CD4-positive, alpha-beta T cell (primary cell): ENCODE measurements around the gene IGLL1. TPM values are rescaled to one million over a fixed set of nuclear protein-coding genes. Genes with fewer than 3 reads are reported as not detected.

Experiments
- ATAC-seq: fragments of 200-7000 bp; cut with Tn5 transposase; one replicate; pipeline ENCODE4 v1.10.0; 2022; ENCODE audit warnings: mild to moderate bottlenecking; ENCODE audit not compliant: poor library complexity
- CTCF ChIA-PET: fragments of 350-600 bp; sonication (Branson Sonifier 250); formaldehyde crosslinking; loops from one replicate; lab custom pipeline; 2021; ENCODE audit warnings: antibody characterized with exemption, inconsistent platforms; lab: Charles Lee
- POLR2A ChIA-PET: fragments of 350-600 bp; sonication (Branson Sonifier 250); formaldehyde crosslinking; loops from one replicate; lab custom pipeline; 2021; ENCODE audit warnings: antibody characterized with exemption, inconsistent platforms; lab: Charles Lee
- DNase-seq, 14 experiments: peaks; one replicate each; pipeline ENCODE4 v3.0.0-alpha.2; 2013 to 2020; ENCODE audit warnings: mixed read lengths in 2 of 14
- H3K27ac ChIP-seq, 2 donors: one replicate each; pipeline versions ENCODE4 v1.5.1 to v1.7.0; 2013; ENCODE audit warnings: low read length in 2 of 2, low read depth in 1 of 2, mild to moderate bottlenecking in 1 of 2
- H3K27me3 ChIP-seq, 2 experiments: 1 replicate in 1 of 2; 2 replicates in 1 of 2; pipeline versions ENCODE4 v1.6.1 to v1.7.0; 2013; ENCODE audit warnings: low read length in 2 of 2, control low read depth in 1 of 2, mild to moderate bottlenecking in 1 of 2, moderate library complexity in 1 of 2; ENCODE audit not compliant: insufficient read depth in 2 of 2, control insufficient read depth in 1 of 2
- H3K36me3 ChIP-seq: one replicate; pipeline ENCODE4 v1.6.1; 2013; ENCODE audit warnings: low read length, control low read depth; ENCODE audit not compliant: insufficient read depth
- H3K4me1 ChIP-seq: one replicate; pipeline ENCODE4 v1.6.1; 2013; ENCODE audit warnings: low read length, control low read depth; ENCODE audit not compliant: insufficient read depth
- H3K4me3 ChIP-seq: one replicate; pipeline ENCODE4 v1.5.1; 2013; ENCODE audit warnings: mild to moderate bottlenecking, low read length, moderate library complexity
- H3K9me3 ChIP-seq, 2 experiments: 1 replicate in 1 of 2; 2 replicates in 1 of 2; pipeline versions ENCODE4 v1.6.1 to v1.7.0; 2013; ENCODE audit warnings: low read length in 2 of 2, mild to moderate bottlenecking in 2 of 2, control low read depth in 1 of 2, moderate library complexity in 1 of 2; ENCODE audit not compliant: control insufficient read depth in 1 of 2, insufficient read depth in 1 of 2
- H3K27ac Mint-ChIP-seq: one replicate; pipeline ENCODE4 v1.8.0; 2020; ENCODE audit warnings: mixed read lengths
- H3K27me3 Mint-ChIP-seq: one replicate; pipeline ENCODE4 v1.8.0; 2021; ENCODE audit warnings: mixed read lengths
- H3K36me3 Mint-ChIP-seq: one replicate; pipeline ENCODE4 v1.8.0; 2021; ENCODE audit warnings: low read depth, mixed read lengths
- H3K4me1 Mint-ChIP-seq: one replicate; pipeline ENCODE4 v1.8.0; 2021; ENCODE audit warnings: low read depth, mixed read lengths
- H3K4me3 Mint-ChIP-seq: one replicate; pipeline ENCODE4 v1.8.0; 2020; ENCODE audit warnings: mild to moderate bottlenecking, mixed read lengths
- H3K9me3 Mint-ChIP-seq: one replicate; pipeline ENCODE4 v1.8.0; 2020; ENCODE audit warnings: mixed read lengths
- CTCF ChIP-seq: fragments of 200-600 bp; IDR thresholded peaks from one replicate; pipeline ENCODE4 v1.8.0; 2022; ENCODE audit warnings: antibody characterized with exemption, mild to moderate bottlenecking
- intact Hi-C, 2 experiments: fragments of 100-400 bp; cut with DNase I in 1 of 2; cut with micrococcal nuclease in 1 of 2; formaldehyde crosslinking; loops; one replicate each; pipeline versions ENCODE4 v1.15.1 to v1.9.0; 2023 to 2025; cut with DNase I, micrococcal nuclease
- total RNA-seq, 174 experiments: library from RNA in 2 of 174; stranded (reverse) in 2 of 174; gene quantifications; one replicate each; pipeline ENCODE4 v1.2.3 and lab custom pipeline; 2021 to 2026

Gene IGLL1
- total RNA-seq, 2 experiments from 2014 or later: not detected

GRCh38 chr22:23565305-23565914 lies 14.7 kb downstream of the IGLL1 start:
- TF ChIP-seq CTCF: no peak
- Histone ChIP-seq H3K27me3 (peaks cover 23 to 26% of the 10 kb centered on the region in 2 experiments), H3K4me1 (peaks cover 12% of the 10 kb centered on the region), H3K36me3 (no peaks in the 10 kb centered on the region), H3K9me3 (no peaks in the 10 kb centered on the region), H3K27ac (no peak overlapping the region), H3K4me3 (peak overlapping the region; percentile 41)
- H3K9me3 Mint-ChIP-seq: no peaks in the 10 kb centered on the region
- DNase-seq: peak in 3 of 14 experiments; percentile 2 to 32 (median 16)
- no peak overlapping the region for H3K27ac Mint-ChIP-seq
- peaks cover 30% of the 10 kb centered on the region for H3K27me3 Mint-ChIP-seq
- ChIA-PET POLR2A (no interaction called here), CTCF (no interaction called here)
- H3K36me3 Mint-ChIP-seq: no peaks in the 10 kb centered on the region
- intact Hi-C loops: no loop called here
- H3K4me3 Mint-ChIP-seq: peak overlapping the region; percentile 75
- ATAC-seq: peak; percentile 34
- H3K4me1 Mint-ChIP-seq: peaks cover 8% of the 10 kb centered on the region

GRCh38 chr22:23564276-23564675 lies 15.8 kb downstream of the IGLL1 start:
- peak overlapping the region; percentile 57 for H3K4me3 Mint-ChIP-seq
- ATAC-seq (no peak), DNase-seq (peak in 1 of 14 experiments; percentile 10)
- intact Hi-C loops: no loop called here
- H3K4me3 ChIP-seq: no peak overlapping the region
- no peak overlapping the region for H3K27ac Mint-ChIP-seq
- POLR2A ChIA-PET: no interaction called here
- H3K9me3 ChIP-seq: no peaks in the 10 kb centered on the region
- H3K36me3 ChIP-seq: no peaks in the 10 kb centered on the region
- TF ChIP-seq CTCF: no peak
- CTCF ChIA-PET: no interaction called here
- no peaks in the 10 kb centered on the region for H3K36me3 Mint-ChIP-seq
- peaks cover 8% of the 10 kb centered on the region for H3K4me1 Mint-ChIP-seq
- no peaks in the 10 kb centered on the region for H3K9me3 Mint-ChIP-seq
- peaks cover 23 to 26% of the 10 kb centered on the region in 2 experiments for H3K27me3 ChIP-seq
- H3K27ac ChIP-seq: no peak overlapping the region
- H3K4me1 ChIP-seq: peaks cover 12% of the 10 kb centered on the region
- H3K27me3 Mint-ChIP-seq: peaks cover 30% of the 10 kb centered on the region

GRCh38 chr22:23563111-23563510 lies 17.0 kb downstream of the IGLL1 start:
- intact Hi-C loops: no loop called here
- no peaks in the 10 kb centered on the region for H3K36me3 ChIP-seq
- ChIA-PET POLR2A (no interaction called here), CTCF (no interaction called here)
- no peak overlapping the region for H3K4me3 ChIP-seq
- Mint-ChIP-seq H3K9me3 (no peaks in the 10 kb centered on the region), H3K27me3 (peaks cover 35% of the 10 kb centered on the region), H3K4me3 (no peak overlapping the region), H3K4me1 (peaks cover 8% of the 10 kb centered on the region), H3K27ac (no peak overlapping the region), H3K36me3 (no peaks in the 10 kb centered on the region)
- no peak overlapping the region for H3K27ac ChIP-seq
- no peak for TF ChIP-seq CTCF
- ATAC-seq (no peak), DNase-seq (peak in 1 of 14 experiments; percentile 11)
- no peaks in the 10 kb centered on the region for H3K9me3 ChIP-seq
- H3K4me1 ChIP-seq: peaks cover 12% of the 10 kb centered on the region
- H3K27me3 ChIP-seq: peaks cover 23 to 26% of the 10 kb centered on the region in 2 experiments
